Panc1 (cell line): ENCODE measurements around the gene OR10P1.
A peak's percentile ranks its signal among the peaks of the same experiment; 100 is the strongest.

ENCODE experiments used
- POLR2AphosphoS5 ChIP-seq: IDR thresholded peaks from 2 replicates; pipeline ENCODE4 v1.6.1; 2012; ENCODE audit warnings: mild to moderate bottlenecking, low read depth, low read length, moderate library complexity
- REST ChIP-seq, 2 experiments: IDR thresholded peaks; 2 replicates each; pipeline ENCODE4 v1.6.1; 2011 to 2012; ENCODE audit warnings: low read depth in 2 of 2, control low read depth in 1 of 2, low read length in 1 of 2, mild to moderate bottlenecking in 1 of 2, moderate library complexity in 1 of 2; ENCODE audit not compliant: insufficient read depth in 1 of 2
- SIN3A ChIP-seq: IDR thresholded peaks from 2 replicates; pipeline ENCODE4 v1.6.1; 2012; ENCODE audit warnings: low read depth, mild to moderate bottlenecking, low read length, moderate library complexity, borderline replicate concordance; ENCODE audit not compliant: insufficient read depth
- TF ChIP-seq, protein P1 (sequence below): fragments of 450-650 bp; IDR thresholded peaks from 2 replicates; pipeline ENCODE4 v1.5.1; 2017; ENCODE audit warnings: mild to moderate bottlenecking

GRCh38 chr12:55681142-55682077, 44.7 kb downstream of the OR10P1 start:
- TF ChIP-seq, protein P1, sequence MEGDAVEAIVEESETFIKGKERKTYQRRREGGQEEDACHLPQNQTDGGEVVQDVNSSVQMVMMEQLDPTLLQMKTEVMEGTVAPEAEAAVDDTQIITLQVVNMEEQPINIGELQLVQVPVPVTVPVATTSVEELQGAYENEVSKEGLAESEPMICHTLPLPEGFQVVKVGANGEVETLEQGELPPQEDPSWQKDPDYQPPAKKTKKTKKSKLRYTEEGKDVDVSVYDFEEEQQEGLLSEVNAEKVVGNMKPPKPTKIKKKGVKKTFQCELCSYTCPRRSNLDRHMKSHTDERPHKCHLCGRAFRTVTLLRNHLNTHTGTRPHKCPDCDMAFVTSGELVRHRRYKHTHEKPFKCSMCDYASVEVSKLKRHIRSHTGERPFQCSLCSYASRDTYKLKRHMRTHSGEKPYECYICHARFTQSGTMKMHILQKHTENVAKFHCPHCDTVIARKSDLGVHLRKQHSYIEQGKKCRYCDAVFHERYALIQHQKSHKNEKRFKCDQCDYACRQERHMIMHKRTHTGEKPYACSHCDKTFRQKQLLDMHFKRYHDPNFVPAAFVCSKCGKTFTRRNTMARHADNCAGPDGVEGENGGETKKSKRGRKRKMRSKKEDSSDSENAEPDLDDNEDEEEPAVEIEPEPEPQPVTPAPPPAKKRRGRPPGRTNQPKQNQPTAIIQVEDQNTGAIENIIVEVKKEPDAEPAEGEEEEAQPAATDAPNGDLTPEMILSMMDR: peak; percentile 81
- TF ChIP-seq POLR2AphosphoS5 (no peak), REST (IDR thresholded peaks at IDR 0.05; ENCODE audit: insufficient read depth in 1 of 2, low read depth in 2 of 2, low read length in 1 of 2) (no peak), SIN3A (no peak)
